IMR-90 (cell line): ENCODE results near the gene RAPGEF1. TPM values are rescaled to one million over a fixed set of nuclear protein-coding genes. Genes with fewer than 3 reads are reported as not detected.

Experiments
- ATAC-seq: fragments of 200-7000 bp; cut with Tn5 transposase; 2 replicates; pipeline ENCODE4 v1.9.1; 2020; ENCODE audit warnings: low read depth, mild to moderate bottlenecking, moderate library complexity
- BruUV-seq: library from RNA; stranded (reverse); fragments of 400-500 nt; replicated peaks from 2 replicates; lab custom pipeline; 2021; lab: Mats Ljungman, UMichigan
- CTCF ChIA-PET: fragments of 300-600 bp; formaldehyde crosslinking; extraction: SDS; loops from one replicate; lab custom pipeline; 2021; ENCODE audit warnings: antibody characterized with exemption; lab: Yijun Ruan, JAX
- POLR2A ChIA-PET: fragments of 300-600 bp; sonication (Branson Sonifier 250); formaldehyde crosslinking; loops from one replicate; lab custom pipeline; 2022; ENCODE audit warnings: antibody characterized with exemption; ENCODE audit not compliant: unreplicated experiment; lab: Charles Lee
- DNase-seq: peaks from one replicate; pipeline ENCODE4 v3.0.0; 2013
- H2AFZ ChIP-seq: replicated peaks from 2 replicates; pipeline ENCODE3; 2013; ENCODE audit warnings: low read length, mild to moderate bottlenecking; ENCODE audit not compliant: poor library complexity
- H2AK5ac ChIP-seq: 2 replicates; pipeline ENCODE4 v1.6.1; 2013; ENCODE audit warnings: low read depth, low read length, inconsistent platforms
- H2AK9ac ChIP-seq: replicated peaks from 2 replicates; pipeline ENCODE3; 2013; ENCODE audit warnings: mild to moderate bottlenecking, low read depth, low read length, moderate library complexity; ENCODE audit not compliant: poor library complexity
- H2BK120ac ChIP-seq: 2 replicates; pipeline ENCODE4 v1.6.1; 2013; ENCODE audit warnings: low read depth, low read length, inconsistent platforms
- H2BK15ac ChIP-seq: 3 replicates; pipeline ENCODE4 v1.6.1; 2013; ENCODE audit warnings: low read depth, low read length, inconsistent platforms
- H2BK20ac ChIP-seq: 2 replicates; pipeline ENCODE4 v1.6.1; 2013; ENCODE audit warnings: low read depth, mild to moderate bottlenecking, inconsistent platforms, low read length, moderate library complexity
- H2BK5ac ChIP-seq: 2 replicates; pipeline ENCODE4 v1.6.1; 2013; ENCODE audit warnings: mild to moderate bottlenecking, low read depth, low read length, inconsistent platforms; ENCODE audit not compliant: poor library complexity, severe bottlenecking
- H3K14ac ChIP-seq: replicated peaks from 2 replicates; pipeline ENCODE4 v1.6.1; 2013; ENCODE audit warnings: low read depth, low read length, inconsistent platforms
- H3K18ac ChIP-seq: 2 replicates; pipeline ENCODE4 v1.6.1; 2013; ENCODE audit warnings: low read depth, low read length, control low read depth
- H3K23ac ChIP-seq: 2 replicates; pipeline ENCODE4 v1.6.1; 2013; ENCODE audit warnings: low read depth, low read length, inconsistent platforms
- H3K27ac ChIP-seq: 2 replicates; pipeline ENCODE4 v1.5.1; 2013; ENCODE audit warnings: mild to moderate bottlenecking, control low read depth, low read length; ENCODE audit not compliant: insufficient read depth
- H3K27me3 ChIP-seq: 2 replicates; pipeline ENCODE4 v1.6.1; 2013; ENCODE audit warnings: low read length; ENCODE audit not compliant: control insufficient read depth, insufficient read depth
- H3K36me3 ChIP-seq: 2 replicates; pipeline ENCODE4 v1.6.1; 2013; ENCODE audit warnings: low read length, mixed read lengths; ENCODE audit not compliant: control insufficient read depth, insufficient read depth
- H3K4ac ChIP-seq: 2 replicates; pipeline ENCODE4 v1.6.1; 2013; ENCODE audit warnings: low read depth, low read length, inconsistent platforms
- H3K4me1 ChIP-seq: 2 replicates; pipeline ENCODE4 v1.6.1; 2013; ENCODE audit warnings: low read length, mixed read lengths; ENCODE audit not compliant: control insufficient read depth, insufficient read depth
- H3K4me2 ChIP-seq: 2 replicates; pipeline ENCODE4 v1.6.1; 2013; ENCODE audit warnings: low read depth, mild to moderate bottlenecking, control low read depth, low read length, moderate library complexity
- H3K4me3 ChIP-seq: 2 replicates; pipeline ENCODE4 v1.5.1; 2013; ENCODE audit warnings: low read depth, mild to moderate bottlenecking, control low read depth, low read length, moderate library complexity; ENCODE audit not compliant: insufficient read depth
- H3K56ac ChIP-seq: 2 replicates; pipeline ENCODE4 v1.6.1; 2013; ENCODE audit warnings: low read length, inconsistent platforms; ENCODE audit not compliant: insufficient read depth; ENCODE audit errors: extremely low read depth
- H3K79me1 ChIP-seq, 2 experiments: 2 replicates each; pipeline ENCODE4 v1.6.1; 2013; ENCODE audit warnings: low read length in 2 of 2, inconsistent platforms in 1 of 2, low read depth in 1 of 2
- H3K9ac ChIP-seq: 2 replicates; pipeline ENCODE4 v1.6.1; 2013; ENCODE audit warnings: low read depth, low read length, control low read depth
- H3K9me1 ChIP-seq: 2 replicates; pipeline ENCODE4 v1.6.1; 2013; ENCODE audit warnings: low read length, inconsistent platforms; ENCODE audit not compliant: insufficient read depth
- H3K9me3 ChIP-seq: 2 replicates; pipeline ENCODE4 v1.6.1; 2013; ENCODE audit warnings: low read length; ENCODE audit not compliant: control insufficient read depth, insufficient read depth
- H4K20me1 ChIP-seq: 2 replicates; pipeline ENCODE4 v1.6.1; 2013; ENCODE audit warnings: low read length, inconsistent platforms; ENCODE audit not compliant: insufficient read depth
- H4K5ac ChIP-seq: 2 replicates; pipeline ENCODE4 v1.6.1; 2013; ENCODE audit warnings: mild to moderate bottlenecking, low read depth, low read length, control low read depth
- H4K8ac ChIP-seq, 2 experiments: 2 replicates each; pipeline ENCODE4 v1.6.1; 2013; ENCODE audit warnings: low read depth in 2 of 2, low read length in 2 of 2, control low read depth in 1 of 2, inconsistent platforms in 1 of 2
- H4K91ac ChIP-seq: 2 replicates; pipeline ENCODE4 v1.6.1; 2013; ENCODE audit warnings: low read depth, low read length, inconsistent platforms; ENCODE audit not compliant: insufficient read depth
- BHLHE40 ChIP-seq: fragments of 150-350 bp; IDR thresholded peaks from 2 replicates; pipeline ENCODE4 v1.6.1; 2016; ENCODE audit warnings: mild to moderate bottlenecking, low read depth, low read length
- CTCF ChIP-seq: conservative IDR thresholded peaks from 2 replicates; pipeline ENCODE4 v1.5.1; 2012; ENCODE audit warnings: mild to moderate bottlenecking, low read depth, low read length, improper control_type of control experiment
- POLR2A ChIP-seq: IDR thresholded peaks from 2 replicates; pipeline ENCODE4 v1.6.1; 2012; ENCODE audit warnings: mild to moderate bottlenecking, low read depth, low read length
- RCOR1 ChIP-seq: IDR thresholded peaks from 2 replicates; pipeline ENCODE4 v1.6.1; 2012; ENCODE audit warnings: mild to moderate bottlenecking, low read length, improper control_type of control experiment; ENCODE audit not compliant: insufficient replicate concordance
- WGBS, 2 experiments: methylation state at CpG; one replicate each; pipeline versions ENCODE4 v1.1.5 to v1.1.7; 2013; ENCODE audit warnings: missing lambda C conversion rate in 2 of 2; ENCODE audit not compliant: insufficient read length in 1 of 2; ENCODE audit errors: extremely low coverage in 2 of 2; 5-methylcytosine and 5-hydroxymethylcytosine counted together
- dilution Hi-C: fragments of 300-500 bp; cut with HindIII; formaldehyde crosslinking; loops from one replicate; pipeline ENCODE4 v1.14.3; 2018; ENCODE audit warnings: low sequenced_read_pairs; ENCODE audit not compliant: unreplicated experiment
- in situ Hi-C: fragments of 300-500 bp; cut with MboI; formaldehyde crosslinking; loops from 3 replicates; pipeline ENCODE4 v1.14.3; 2019; ENCODE audit warnings: low sequenced_read_pairs, inconsistent platforms, mixed read lengths
- intact Hi-C: fragments of 100-400 bp; cut with micrococcal nuclease; formaldehyde crosslinking; loops from 2 replicates; pipeline ENCODE4 v1.10.0; 2022
- polyA plus RNA-seq, 3 experiments: library from polyadenylated mRNA; depleted of rRNA; stranded (reverse); fragments of >200 nt; gene quantifications; 2 replicates each; pipeline ENCODE4 v1.2.3, GENCODE V29; 2012; ENCODE audit warnings: low replicate concordance in 1 of 3
- total RNA-seq: library from RNA; depleted of rRNA; stranded (reverse); fragments of >200 nt; gene quantifications from 2 replicates; pipeline ENCODE4 v1.2.3, GENCODE V29; 2012

RAPGEF1 gene
- total and polyA plus RNA-seq, 2 of the 4 experiments (the other 2 are of a cell fraction): 13.1 to 22.3 TPM

- H3K9me3 ChIP-seq: no peaks in the 10 kb centered on the region
- H3K4me3 ChIP-seq: no peak overlapping the region
- no peak overlapping the region for H2AK5ac ChIP-seq
- H2BK120ac ChIP-seq: no peak overlapping the region
- no peak overlapping the region for H3K14ac ChIP-seq
- ATAC-seq (no peak), DNase-seq (no peak)
- H4K8ac ChIP-seq: no peak overlapping the region
- H3K27ac ChIP-seq: no peak overlapping the region
- no peaks in the 10 kb centered on the region for H4K20me1 ChIP-seq
- H2BK15ac ChIP-seq: no peak overlapping the region
- H3K79me1 ChIP-seq: no peaks in the 10 kb centered on the region
- no peaks in the 10 kb centered on the region for H3K9me1 ChIP-seq
- H3K56ac ChIP-seq: no peak overlapping the region
- peak overlapping the region; percentile 24 for H2AK9ac ChIP-seq
- no peak overlapping the region for H4K91ac ChIP-seq
- no peak overlapping the region for H3K4me2 ChIP-seq
- no peak overlapping the region for H2BK5ac ChIP-seq
- H4K5ac ChIP-seq: no peak overlapping the region
- no peak overlapping the region for H2BK20ac ChIP-seq
- H3K36me3 ChIP-seq: peaks cover 58% of the 10 kb centered on the region
- intact Hi-C loops (no loop called here), dilution Hi-C loops (no loop called here), in situ Hi-C loops (loop anchor here (25.0 kb wide), 1 partner anchor 680 kb away; no protein-coding TSS in a partner anchor)
- whole genome bisulfite sequencing, 2 experiments: 90% methylated on average over 17 of the region's 27 CpGs; no CpG with 5 or more reads in 1 of the 2 experiments
- no peak for TF ChIP-seq POLR2A
- TF ChIP-seq CTCF: no peak
- TF ChIP-seq BHLHE40: no peak
- no peak for TF ChIP-seq RCOR1
- H3K4me1 ChIP-seq: no peaks in the 10 kb centered on the region
- H3K27me3 ChIP-seq: no peaks in the 10 kb centered on the region
- no TSS peak for BruUV-seq
- ChIA-PET POLR2A (no interaction called here), CTCF (no interaction called here)
- H3K18ac ChIP-seq: no peak overlapping the region
- H3K9ac ChIP-seq: no peak overlapping the region
- no peak overlapping the region for H3K23ac ChIP-seq
- H2AFZ ChIP-seq: no peak overlapping the region
- H3K4ac ChIP-seq: no peak overlapping the region
Measured at GRCh38 chr9:131582466-131583336, 157.2 kb downstream of the RAPGEF1 start.
